DOHH2 (cell line): ENCODE results near the gene SPATA24.
"Not testable (repeated sequence)": the region's sequence is repeated elsewhere in the genome, so short reads cannot be mapped to it uniquely, and the experiment has no call there.

Experiments
- H3F3A ChIP-seq: fragments of 200-600 bp; sonication (generic), shearing (Covaris generic); 2 replicates; pipeline ENCODE4 v1.6.0; 2016; ENCODE audit warnings: antibody characterized with exemption, mild to moderate bottlenecking; ENCODE audit not compliant: control insufficient read depth, insufficient read depth
- H3K27ac ChIP-seq: fragments of 200-600 bp; sonication (generic); 2 replicates; pipeline ENCODE4 v1.5.1; 2014; ENCODE audit warnings: low read depth, mild to moderate bottlenecking, low read length, moderate library complexity
- H3K27me3 ChIP-seq: fragments of 200-600 bp; sonication (generic); 2 replicates; pipeline ENCODE4 v1.6.1; 2014; ENCODE audit warnings: mild to moderate bottlenecking, low read length, mixed read lengths; ENCODE audit not compliant: control insufficient read depth
- H3K36me3 ChIP-seq: fragments of 200-600 bp; sonication (generic); 2 replicates; pipeline ENCODE4 v1.6.1; 2014; ENCODE audit warnings: mild to moderate bottlenecking, low read length, moderate library complexity, mixed read lengths; ENCODE audit not compliant: control insufficient read depth
- H3K4me1 ChIP-seq: fragments of 200-600 bp; sonication (generic); 2 replicates; pipeline ENCODE4 v1.6.1; 2014; ENCODE audit warnings: mild to moderate bottlenecking, low read length, mixed read lengths; ENCODE audit not compliant: control insufficient read depth
- H3K4me2 ChIP-seq: fragments of 200-600 bp; sonication (generic); 2 replicates; pipeline ENCODE4 v1.6.0; 2014; ENCODE audit warnings: mild to moderate bottlenecking, low read length, moderate library complexity
- H3K4me3 ChIP-seq: fragments of 200-600 bp; sonication (generic); 2 replicates; pipeline ENCODE4 v1.5.1; 2014; ENCODE audit warnings: mild to moderate bottlenecking, low read length, mixed read lengths
- H3K79me2 ChIP-seq: fragments of 200-600 bp; sonication (generic); 2 replicates; pipeline ENCODE4 v1.6.1; 2014; ENCODE audit warnings: mild to moderate bottlenecking, low read length, mixed read lengths; ENCODE audit not compliant: control insufficient read depth
- H3K9me2 ChIP-seq: fragments of 200-600 bp; sonication (generic); replicated peaks from 2 replicates; pipeline ENCODE4 v1.6.1; 2014; ENCODE audit warnings: mild to moderate bottlenecking, low read length, mixed read lengths; ENCODE audit not compliant: control insufficient read depth
- H3K9me3 ChIP-seq: fragments of 200-600 bp; sonication (generic); 2 replicates; pipeline ENCODE4 v1.6.1; 2014; ENCODE audit warnings: antibody characterized with exemption, low read length, mixed read lengths; ENCODE audit not compliant: control insufficient read depth, insufficient read depth
- H4K20me1 ChIP-seq: fragments of 200-600 bp; sonication (generic); 2 replicates; pipeline ENCODE4 v1.6.0; 2014; ENCODE audit warnings: low read depth, mild to moderate bottlenecking, antibody characterized with exemption, low read length, moderate library complexity; ENCODE audit not compliant: control insufficient read depth, insufficient read depth
- EZH2phosphoT487 ChIP-seq: fragments of 200-600 bp; sonication (generic); IDR thresholded peaks from 2 replicates; pipeline ENCODE4 v1.6.1; 2017; ENCODE audit warnings: borderline replicate concordance, mild to moderate bottlenecking, antibody characterized with exemption, low read length, moderate library complexity, mixed read lengths
- TF ChIP-seq, protein P1 (sequence below): fragments of 200-600 bp; sonication (generic); IDR thresholded peaks from one replicate; pipeline ENCODE4 v1.5.1; 2014; ENCODE audit warnings: antibody characterized with exemption, mild to moderate bottlenecking, low read depth, low read length; ENCODE audit not compliant: poor library complexity, severe bottlenecking

SPATA24 gene

DNA sequence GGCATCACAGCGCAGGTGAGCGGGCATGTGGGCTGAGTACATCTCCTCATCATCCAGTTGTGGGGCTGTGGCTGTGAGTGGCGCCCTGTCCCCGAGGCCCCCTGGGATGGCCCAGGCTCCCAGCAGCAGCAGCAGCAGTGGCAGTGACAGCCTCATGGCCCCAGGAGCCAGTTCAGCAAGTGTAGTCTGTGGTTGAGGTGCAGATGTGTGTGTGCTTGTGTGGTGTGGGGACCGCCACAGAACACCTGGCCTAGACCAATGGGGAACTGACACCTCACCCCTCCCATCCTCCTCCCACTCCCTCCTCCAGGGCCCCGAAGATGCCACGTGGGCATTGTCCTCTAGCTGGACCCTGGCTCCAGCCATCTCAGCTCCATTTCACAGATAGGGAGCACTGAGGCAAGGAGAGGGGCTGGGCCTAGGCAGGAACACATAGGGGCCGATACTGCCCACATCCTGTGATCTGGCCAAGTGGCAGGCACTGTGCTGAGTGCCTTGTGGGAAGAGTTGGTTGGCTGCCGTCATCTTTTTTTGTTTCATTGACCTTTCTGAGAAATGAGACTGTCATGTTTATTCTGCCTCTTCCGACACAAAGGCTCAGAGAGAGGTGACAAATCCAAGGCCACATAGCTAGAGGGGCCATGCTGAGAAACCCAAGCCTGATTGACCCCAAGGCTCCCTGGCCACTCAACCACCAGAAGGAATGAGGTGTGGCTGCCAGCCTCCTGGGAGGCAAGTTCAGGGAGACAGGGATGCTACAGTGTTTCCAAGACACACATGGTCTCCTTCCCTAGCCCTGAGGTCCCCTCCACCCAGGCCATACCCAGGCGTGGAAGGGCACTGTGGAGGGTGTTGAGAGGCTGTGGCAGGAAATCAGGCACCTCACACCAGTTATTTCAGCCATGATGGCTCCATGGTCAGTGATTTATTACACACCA is 13.9 kb downstream of the SPATA24 start, which contains the start of gene MZB1:
Gene MZB1 (minus strand): TSS at position 213 of the 938 bp plus-strand sequence. CDS start 57 bp downstream, at position 156.
- Histone ChIP-seq H3K9me3 (no peaks in the 10 kb centered on the region), H3K4me2 (peak within 1 kb of the TSS; percentile 99), H3K9me2 (no peaks in the 10 kb centered on the region), H3F3A (peaks cover 48% of the 10 kb centered on the region), H3K4me1 (peaks cover 74% of the 10 kb centered on the region), H3K27me3 (no peaks in the 10 kb centered on the region), H3K79me2 (peaks cover 85% of the 10 kb centered on the region), H3K27ac (peak within 1 kb of the TSS; percentile 99), H3K4me3 (peak within 1 kb of the TSS; percentile 99), H3K36me3 (peaks cover 84% of the 10 kb centered on the region), H4K20me1 (no peaks in the 10 kb centered on the region; the same call in 1 of the 2 replicates)
- TF ChIP-seq EZH2phosphoT487, result no peak
- TF ChIP-seq, protein P1, sequence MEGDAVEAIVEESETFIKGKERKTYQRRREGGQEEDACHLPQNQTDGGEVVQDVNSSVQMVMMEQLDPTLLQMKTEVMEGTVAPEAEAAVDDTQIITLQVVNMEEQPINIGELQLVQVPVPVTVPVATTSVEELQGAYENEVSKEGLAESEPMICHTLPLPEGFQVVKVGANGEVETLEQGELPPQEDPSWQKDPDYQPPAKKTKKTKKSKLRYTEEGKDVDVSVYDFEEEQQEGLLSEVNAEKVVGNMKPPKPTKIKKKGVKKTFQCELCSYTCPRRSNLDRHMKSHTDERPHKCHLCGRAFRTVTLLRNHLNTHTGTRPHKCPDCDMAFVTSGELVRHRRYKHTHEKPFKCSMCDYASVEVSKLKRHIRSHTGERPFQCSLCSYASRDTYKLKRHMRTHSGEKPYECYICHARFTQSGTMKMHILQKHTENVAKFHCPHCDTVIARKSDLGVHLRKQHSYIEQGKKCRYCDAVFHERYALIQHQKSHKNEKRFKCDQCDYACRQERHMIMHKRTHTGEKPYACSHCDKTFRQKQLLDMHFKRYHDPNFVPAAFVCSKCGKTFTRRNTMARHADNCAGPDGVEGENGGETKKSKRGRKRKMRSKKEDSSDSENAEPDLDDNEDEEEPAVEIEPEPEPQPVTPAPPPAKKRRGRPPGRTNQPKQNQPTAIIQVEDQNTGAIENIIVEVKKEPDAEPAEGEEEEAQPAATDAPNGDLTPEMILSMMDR, result no peak

DNA sequence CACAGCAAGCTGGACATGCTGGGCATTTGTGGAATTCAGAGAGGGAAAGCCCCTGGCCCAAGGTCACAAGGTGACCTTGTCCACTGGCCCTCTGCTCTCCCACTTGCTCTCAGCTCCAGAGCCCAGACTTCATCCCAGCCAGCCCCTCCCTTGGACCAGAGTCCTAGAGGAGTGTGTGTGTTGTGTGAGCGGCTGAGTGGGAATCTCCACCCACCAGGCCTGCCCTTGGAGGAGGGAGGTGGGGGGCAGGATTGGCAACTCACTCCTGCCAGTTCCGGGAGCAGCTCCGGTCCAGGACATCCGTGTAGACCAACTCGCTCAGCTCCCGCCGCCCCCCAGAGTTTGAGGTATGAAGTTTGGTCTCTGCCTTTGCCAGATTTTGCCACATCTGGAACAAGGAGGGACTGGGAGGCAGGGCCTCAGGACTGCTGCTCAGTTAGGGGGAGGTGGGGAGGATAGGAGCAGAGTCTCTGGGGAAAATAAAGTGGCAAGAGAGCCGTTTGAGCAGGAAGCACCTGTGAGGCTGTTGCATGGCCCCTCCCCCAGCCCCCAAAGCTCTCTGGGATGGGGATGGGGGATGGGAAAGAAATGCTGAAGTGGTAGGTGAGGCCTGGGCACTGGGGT is 15.6 kb downstream of the SPATA24 start:
- Histone ChIP-seq H3K9me2 (no peaks in the 10 kb centered on the region), H3K27me3 (no peaks in the 10 kb centered on the region), H3K27ac (peak overlapping the region; percentile 99), H3K4me2 (peak overlapping the region; percentile 99), H3K36me3 (peaks cover 73% of the 10 kb centered on the region), H3K79me2 (peaks cover 69% of the 10 kb centered on the region), H3K4me3 (peak overlapping the region; percentile 99), H3K4me1 (peaks cover 81% of the 10 kb centered on the region), H3F3A (peaks cover 65% of the 10 kb centered on the region), H4K20me1 (no peaks in the 10 kb centered on the region; the same call in 1 of the 2 replicates), H3K9me3 (no peaks in the 10 kb centered on the region)
- TF ChIP-seq, protein P1, result no peak
- TF ChIP-seq EZH2phosphoT487, result no peak

DNA sequence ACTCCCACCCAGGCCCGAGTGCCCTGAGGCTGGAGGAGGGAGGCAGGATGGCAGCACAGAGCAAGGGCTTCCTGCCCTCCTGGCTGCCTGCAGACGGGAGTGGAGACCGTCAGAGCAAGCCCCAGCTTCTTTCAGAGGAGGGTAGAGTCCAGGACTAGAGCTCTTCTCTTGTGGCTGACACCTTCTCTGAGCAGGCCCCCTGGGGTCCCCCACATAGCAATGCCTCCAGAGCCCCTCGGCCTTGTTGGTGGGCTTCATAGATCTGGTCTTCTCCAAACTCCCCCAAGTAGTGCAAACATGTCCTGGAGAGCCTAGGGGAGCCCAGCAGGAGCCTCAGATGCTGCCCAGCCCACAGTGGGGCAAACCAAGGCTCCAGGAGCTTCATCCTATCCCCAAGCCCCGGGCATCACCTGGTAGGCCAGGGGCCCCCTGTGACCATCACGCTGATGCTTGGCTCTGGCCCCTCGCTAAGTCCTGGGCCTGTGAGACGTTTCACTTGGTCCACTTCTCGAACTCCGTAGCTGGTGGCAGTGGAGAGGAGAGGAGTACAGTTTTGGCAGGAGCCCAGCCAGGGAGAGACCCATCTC is 16.2 kb downstream of the SPATA24 start:
- H3K4me3 ChIP-seq, result peak overlapping the region; percentile 99
- H3K9me3 ChIP-seq, result no peaks in the 10 kb centered on the region
- no peaks in the 10 kb centered on the region for H3K9me2 ChIP-seq
- H3F3A ChIP-seq, result peaks cover 67% of the 10 kb centered on the region
- H3K79me2 ChIP-seq, result peaks cover 63% of the 10 kb centered on the region
- H3K4me1 ChIP-seq, result peaks cover 82% of the 10 kb centered on the region
- H3K27ac ChIP-seq, result peak overlapping the region; percentile 99
- peak overlapping the region; percentile 99 for H3K4me2 ChIP-seq
- peaks cover 72% of the 10 kb centered on the region for H3K36me3 ChIP-seq
- H3K27me3 ChIP-seq, result no peaks in the 10 kb centered on the region
- TF ChIP-seq EZH2phosphoT487, result no peak
- TF ChIP-seq, protein P1, result no peak
- H4K20me1 ChIP-seq, result no peaks in the 10 kb centered on the region; the same call in 1 of the 2 replicates

DNA sequence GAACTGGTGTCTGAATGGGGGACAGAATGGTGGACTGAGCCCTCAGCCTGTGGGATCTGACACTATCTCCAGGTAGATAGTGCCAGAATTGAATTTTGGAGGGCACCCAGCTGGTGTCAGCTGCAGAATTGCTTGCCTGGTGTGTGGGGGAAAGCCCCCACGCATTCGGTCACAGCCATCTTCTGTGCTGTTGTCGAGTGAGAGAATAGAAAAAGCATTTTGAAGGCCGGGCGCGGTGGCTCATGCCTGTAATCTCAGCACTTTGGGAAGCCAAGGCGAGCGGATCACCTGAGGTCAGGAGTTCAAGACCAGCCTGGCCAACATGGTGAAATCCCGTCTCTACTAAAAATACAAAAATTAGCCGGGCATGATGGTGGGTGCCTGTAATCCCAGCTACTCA is 16.9 kb downstream of the SPATA24 start:
- H3K4me3 ChIP-seq, result peak overlapping the region; percentile 99
- not testable (repeated sequence) for H3K9me3 ChIP-seq, H3K9me2 ChIP-seq, H4K20me1 ChIP-seq, H3K27me3 ChIP-seq
- H3K4me1 ChIP-seq, result peaks cover 89% of the 10 kb centered on the region
- peaks cover 69% of the 10 kb centered on the region for H3F3A ChIP-seq
- peaks cover 70% of the 10 kb centered on the region for H3K36me3 ChIP-seq
- H3K79me2 ChIP-seq, result peaks cover 59% of the 10 kb centered on the region
- peak overlapping the region; percentile 99 for H3K4me2 ChIP-seq
- H3K27ac ChIP-seq, result peak overlapping the region; percentile 99
